ENCODE measurements around the gene GORASP2.

The GORASP2 gene

DNA sequence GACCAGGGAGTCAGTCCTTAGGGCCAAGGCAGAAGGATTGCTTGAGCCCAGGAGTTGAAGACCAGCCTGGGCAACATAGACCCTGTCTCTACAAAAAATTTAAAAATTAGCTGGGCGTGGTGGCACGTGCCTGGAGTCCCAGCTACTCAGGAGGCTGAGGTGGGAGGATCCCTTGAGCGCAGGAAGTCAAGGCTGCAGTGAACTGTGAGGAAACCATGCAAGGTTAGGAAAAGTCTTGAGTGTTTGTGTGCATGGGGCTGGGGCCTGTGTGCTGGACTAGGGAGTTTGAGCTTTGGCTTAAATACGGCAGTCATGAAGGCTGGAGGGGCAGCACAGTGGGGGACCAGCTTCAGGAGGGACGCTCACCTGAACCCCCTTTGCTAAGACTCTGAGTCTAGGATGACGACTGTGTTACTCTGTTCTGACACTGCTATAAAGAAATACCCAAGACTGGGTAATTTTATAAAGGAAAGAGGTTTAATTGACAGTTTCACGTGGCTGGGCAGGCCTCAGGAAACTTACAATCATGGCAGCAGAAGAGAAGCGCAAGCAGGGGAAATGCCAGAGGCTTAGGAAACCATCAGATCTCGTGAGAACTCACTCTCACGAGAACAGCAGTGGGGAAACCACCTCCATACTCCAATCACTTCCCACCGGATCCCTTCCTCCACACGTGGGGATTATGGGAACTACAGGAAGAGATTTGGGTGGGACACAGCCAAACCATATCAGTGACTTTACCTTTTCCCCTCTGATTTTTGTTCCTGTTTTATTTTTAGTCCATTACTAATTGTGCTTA, 39.4 kb downstream of the GORASP2 start:
- DNase-seq, result no peak

DNA sequence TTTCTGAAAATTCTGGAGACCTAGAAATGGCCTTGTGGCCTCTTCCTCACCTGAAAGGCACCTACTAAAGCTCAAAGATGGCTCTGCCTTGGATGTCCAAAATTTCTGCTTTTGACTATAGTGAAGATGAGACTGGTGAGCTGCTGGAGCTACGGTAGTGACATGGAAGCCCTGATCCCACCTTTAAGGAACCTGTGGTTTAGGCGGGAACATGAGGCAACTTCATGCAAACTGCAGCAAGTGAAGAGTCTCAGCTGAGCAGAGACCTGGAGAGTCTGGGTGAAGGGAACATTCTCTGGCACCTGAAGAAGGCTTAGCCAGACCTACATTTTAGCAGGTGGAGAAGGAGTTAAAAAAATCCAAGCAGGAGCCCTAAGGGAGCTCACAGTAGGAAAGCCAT, 40.0 kb downstream of the GORASP2 start:
- no peak for DNase-seq

GRCh38 chr2:170969872-170970496, 40.9 kb downstream of the GORASP2 start:
- DNase-seq, result no peak

- no peak for DNase-seq
Measured at GRCh38 chr2:170971071-170971470, 42.0 kb downstream of the GORASP2 start.

DNA sequence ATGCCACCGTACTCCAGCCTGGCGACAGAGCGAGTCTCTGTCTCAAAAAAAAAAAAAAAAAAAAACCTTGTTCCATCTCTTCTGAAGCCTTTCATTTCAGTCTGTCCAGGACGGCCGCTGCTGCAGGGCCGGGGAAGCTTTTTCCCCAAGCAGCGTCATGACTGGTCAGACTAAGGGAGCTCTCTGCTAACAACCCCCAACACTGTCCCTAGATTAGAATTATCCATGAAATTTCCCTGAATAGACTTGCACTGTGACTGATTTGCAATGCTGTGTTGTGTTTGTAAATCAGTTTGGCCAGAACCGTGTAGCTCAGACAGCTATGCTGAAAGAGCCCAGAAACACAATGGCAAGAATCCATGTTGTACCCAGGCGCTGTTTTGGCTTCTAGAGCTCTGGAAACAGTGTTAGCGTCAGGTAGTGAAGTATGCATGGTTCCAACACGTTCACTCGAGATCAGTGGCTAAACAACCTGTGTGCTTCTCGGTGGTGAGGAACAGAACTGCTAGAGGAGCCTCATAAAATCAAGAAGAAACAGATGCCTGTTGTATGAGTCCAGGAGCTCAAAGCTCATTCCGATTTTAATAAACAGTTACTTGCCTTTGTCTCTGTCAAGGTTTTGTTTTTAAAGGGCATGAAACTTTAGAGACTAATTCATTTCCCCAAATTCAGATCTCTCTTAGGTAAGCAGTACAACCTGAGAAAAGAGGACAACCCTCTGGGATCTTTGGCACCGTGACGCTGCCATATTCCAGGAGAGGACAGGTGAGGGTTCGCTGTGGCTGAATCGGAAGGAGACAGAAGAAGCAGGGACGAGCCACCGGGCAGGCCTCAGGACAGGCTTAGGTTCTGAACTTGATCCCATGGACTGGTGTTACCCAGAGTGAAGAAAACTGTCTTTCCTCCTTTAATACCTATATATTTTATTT, 43.5 kb downstream of the GORASP2 start:
- DNase-seq, result no peak

- no peak for DNase-seq
Measured at GRCh38 chr2:170973225-170973491, 44.1 kb downstream of the GORASP2 start.

DNA sequence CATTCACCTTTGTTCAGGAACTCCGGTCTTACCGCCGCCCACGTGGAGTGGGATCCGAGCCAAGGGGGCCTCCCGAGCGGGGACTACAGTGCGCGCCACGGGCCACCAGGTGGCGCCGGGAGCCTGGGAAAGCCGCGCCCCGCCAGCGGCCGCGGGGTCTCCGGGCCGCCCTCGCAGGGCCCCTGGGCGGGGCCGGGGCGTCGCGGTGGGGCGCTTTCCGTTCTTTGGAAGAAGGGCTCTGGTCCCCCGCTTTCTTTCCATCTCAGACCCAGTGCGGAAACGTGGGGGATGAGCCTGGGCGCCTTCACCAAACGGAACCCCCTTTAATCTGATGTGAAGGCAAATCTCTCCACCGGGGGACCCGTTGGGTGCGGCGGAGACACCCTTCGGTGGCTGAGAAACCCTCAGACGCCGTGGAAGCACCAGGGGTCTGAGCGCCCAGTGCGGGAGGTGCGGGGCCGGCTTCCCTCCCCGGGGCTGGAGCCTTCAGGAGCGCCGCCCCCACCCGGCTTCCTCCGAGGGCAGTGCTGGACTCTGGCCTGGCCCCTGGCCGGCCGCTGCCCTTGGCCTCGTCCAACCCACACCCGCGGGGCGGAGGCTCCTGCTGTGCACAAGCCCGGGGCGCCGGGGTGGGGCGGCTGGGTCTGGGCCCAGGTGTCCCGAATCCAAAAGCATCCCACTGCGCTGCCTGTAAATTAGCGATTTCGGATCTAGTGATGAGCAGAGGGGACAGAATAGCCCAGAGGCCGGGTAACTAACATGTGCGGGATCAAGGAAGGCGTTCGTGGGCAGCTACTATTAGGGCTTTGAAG, 44.6 kb downstream of the GORASP2 start:
- DNase-seq, result peak; percentile 86

DNA sequence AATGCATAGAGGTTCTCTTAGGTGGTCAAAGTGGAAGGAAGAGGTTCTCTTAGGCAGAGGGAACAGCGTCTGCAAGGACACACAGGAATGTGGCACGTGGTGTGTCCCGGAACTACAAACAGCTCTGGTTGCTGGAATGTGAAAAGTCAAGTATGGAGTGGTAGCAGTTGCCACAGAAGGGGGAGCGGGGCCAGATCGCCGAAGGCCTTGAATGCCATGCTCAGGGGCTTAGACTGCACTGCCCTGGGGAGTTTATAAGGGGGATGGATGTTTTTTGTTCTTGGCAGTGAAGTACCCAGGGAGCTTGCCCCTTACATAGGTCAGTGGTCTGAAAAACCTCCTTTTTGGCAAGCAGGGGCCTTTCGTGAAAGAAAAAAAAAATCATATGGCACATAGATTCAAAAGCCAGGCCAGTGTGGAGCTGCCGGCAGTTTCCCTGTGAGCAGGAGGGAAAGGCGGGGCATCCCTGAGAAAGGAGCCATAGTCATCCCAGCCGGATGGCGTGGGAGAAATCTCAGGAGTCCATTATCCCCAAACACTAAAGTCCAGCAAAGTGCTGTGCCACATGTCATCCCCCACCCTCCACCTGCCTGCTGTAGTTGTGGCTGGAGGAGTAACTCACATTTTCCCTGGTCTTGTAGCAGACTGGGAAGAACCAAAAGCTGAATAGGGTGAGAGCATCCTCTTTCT, 45.4 kb downstream of the GORASP2 start:
- no peak for DNase-seq

GRCh38 chr2:170975127-170975942, 46.3 kb downstream of the GORASP2 start:
- no peak for DNase-seq

- DNase-seq, result no peak
Measured at GRCh38 chr2:170975943-170976270, 46.9 kb downstream of the GORASP2 start.

GRCh38 chr2:170984079-170984478, 55.0 kb downstream of the GORASP2 start:
- no peak for DNase-seq

DNA sequence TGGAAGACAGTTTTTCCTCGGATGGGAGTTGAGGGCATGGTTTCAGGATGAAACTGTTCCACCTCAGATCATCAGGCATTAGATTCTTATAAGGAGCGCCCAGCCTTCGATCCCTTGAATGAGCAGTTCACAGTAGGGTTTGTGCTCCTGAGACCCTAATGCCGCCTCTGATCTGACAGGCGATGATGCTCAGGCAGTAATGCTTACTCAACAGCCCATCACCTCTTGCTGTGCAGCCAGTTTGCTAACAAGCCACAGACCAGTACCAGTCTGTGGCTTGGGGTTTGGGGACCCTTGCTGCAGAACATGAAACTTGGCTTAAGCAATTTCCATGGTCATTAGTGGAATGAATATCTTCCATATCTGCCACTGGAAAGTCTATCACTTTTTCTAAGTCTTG, 56.4 kb downstream of the GORASP2 start:
- DNase-seq, result no peak

GRCh38 chr2:170986566-170987258, 57.7 kb downstream of the GORASP2 start:
- DNase-seq, result no peak

DNA sequence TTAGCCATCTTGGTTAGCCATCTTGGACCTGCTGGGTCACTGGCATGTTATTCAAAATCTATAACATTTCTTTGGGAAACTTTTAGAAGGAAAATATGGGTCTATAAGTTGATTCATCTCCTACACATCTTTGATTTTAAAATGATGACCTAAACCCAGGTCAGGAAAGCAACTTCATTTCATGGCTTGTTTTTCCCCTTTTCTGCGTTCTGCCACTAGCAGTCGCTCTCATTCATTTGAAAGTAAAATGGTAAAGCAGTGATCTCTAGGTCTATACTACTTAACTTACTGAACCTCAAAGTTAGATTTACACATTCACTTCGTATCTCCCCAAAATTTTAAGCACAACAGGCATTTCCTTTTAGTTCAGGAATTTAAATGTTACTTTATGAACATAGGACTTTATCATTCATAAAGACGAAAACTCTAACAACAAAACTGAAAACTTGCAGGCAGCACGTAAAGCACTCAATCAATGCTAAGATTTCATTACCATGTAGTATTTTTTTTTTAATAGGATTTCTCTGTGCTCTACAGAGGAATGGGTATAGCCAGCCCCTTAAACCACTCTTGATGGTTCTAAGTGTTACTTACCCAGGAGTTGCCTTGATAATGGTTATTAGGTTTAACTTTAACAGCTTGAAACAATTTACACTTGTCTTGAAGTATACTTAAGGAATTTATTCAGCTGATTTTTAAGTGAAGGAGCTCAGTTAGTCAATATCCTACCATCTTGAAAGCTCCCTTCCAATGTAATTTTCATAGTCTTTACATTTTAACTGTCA, 62.5 kb downstream of the GORASP2 start:
- DNase-seq, result no peak

- no peak for DNase-seq
Measured at GRCh38 chr2:170996316-170996715, 67.3 kb downstream of the GORASP2 start.

DNA sequence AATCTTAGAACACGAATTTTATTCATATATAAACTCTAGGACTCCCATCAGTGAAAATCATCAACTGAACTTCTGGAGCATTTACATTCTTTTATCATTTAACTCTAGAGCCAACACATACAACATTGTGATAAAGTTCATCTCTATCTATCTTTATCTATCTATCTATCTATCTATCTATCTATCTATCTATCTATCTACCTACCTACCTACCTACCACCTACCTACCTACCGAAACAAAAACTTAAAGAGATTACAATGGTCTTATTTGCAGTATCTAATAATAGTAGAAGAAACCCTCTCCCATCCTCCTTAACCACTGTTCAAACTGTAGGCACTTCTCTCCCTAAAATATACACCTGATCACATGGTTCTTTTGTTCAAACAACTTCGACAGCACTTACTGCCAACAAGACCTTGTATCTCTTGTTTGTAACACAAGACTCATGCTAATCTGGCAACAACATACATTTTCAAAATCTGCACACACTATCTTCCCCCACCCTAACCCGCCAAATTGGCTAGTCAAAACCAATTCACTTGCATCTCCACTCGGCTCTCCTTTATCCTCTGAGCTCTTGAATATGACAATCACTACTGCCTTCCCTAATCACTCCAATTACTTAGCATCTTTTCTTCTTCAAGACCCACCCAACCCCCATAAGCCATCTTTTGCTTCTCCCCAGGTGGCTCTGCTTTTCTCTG, 69.0 kb downstream of the GORASP2 start:
- DNase-seq, result no peak

- DNase-seq, result no peak
Measured at GRCh38 chr2:170999654-171000053, 70.6 kb downstream of the GORASP2 start.

DNA sequence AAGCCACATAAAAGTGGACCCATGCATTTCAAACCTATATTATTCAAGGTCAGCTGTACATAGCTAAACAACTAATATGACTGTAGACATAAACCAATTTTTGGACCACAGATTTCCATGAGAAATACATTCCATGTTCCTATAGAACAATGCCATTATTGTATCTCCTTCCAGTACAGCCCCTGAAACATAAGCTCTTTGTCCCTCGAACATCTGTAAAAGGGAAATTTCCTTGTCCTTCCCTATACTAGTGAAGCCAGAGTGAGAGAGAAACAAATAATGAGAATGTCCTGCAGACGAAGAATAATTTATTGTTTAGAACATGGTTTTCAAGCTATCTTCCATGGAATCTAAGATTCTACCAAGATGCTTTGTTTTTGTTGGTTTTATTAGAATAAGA, 75.3 kb downstream of the GORASP2 start:
- no peak for DNase-seq

GRCh38 chr2:171004833-171005232, 75.8 kb downstream of the GORASP2 start:
- no peak for DNase-seq
